Psoas muscle (tissue), 8 donors: Measurements from ENCODE around the gene PLXDC1. TPM values are rescaled to one million over a fixed set of nuclear protein-coding genes. Genes with fewer than 3 reads are reported as not detected.
A peak's percentile ranks its signal among the peaks of the same experiment; 100 is the strongest.

Experiments used
- ATAC-seq, 4 donors: fragments of 200-7000 bp; cut with Tn5 transposase; one replicate each; pipeline ENCODE4 v1.9.1; 2020; ENCODE audit warnings: moderate library complexity in 3 of 4, mild to moderate bottlenecking in 2 of 4
- DNase-seq, 2 donors: peaks; one replicate each; pipeline ENCODE4 v3.0.0-alpha.2; 2020
- H3K27ac ChIP-seq: fragments of 200-600 bp; one replicate; pipeline ENCODE4 v1.8.0; 2022
- H3K27me3 ChIP-seq, 3 donors: fragments of 200-600 bp in 1 of 3; one replicate each; pipeline versions ENCODE4 v1.6.1 to v1.8.0; 2013 to 2022; ENCODE audit warnings: low read length in 2 of 3, mild to moderate bottlenecking in 2 of 3, moderate library complexity in 1 of 3; ENCODE audit not compliant: insufficient read depth in 3 of 3
- H3K36me3 ChIP-seq, 2 donors: fragments of 200-600 bp in 1 of 2; one replicate each; pipeline versions ENCODE4 v1.6.1 to v1.8.0; 2013 to 2022; ENCODE audit warnings: low read depth in 1 of 2, mild to moderate bottlenecking in 1 of 2, moderate library complexity in 1 of 2; ENCODE audit not compliant: insufficient read depth in 1 of 2
- H3K4me1 ChIP-seq: fragments of 200-600 bp; one replicate; pipeline ENCODE4 v1.8.0; 2022
- H3K4me3 ChIP-seq: fragments of 200-600 bp; one replicate; pipeline ENCODE4 v1.8.0; 2022; ENCODE audit warnings: mild to moderate bottlenecking
- H3K9me3 ChIP-seq: fragments of 200-600 bp; one replicate; pipeline ENCODE4 v1.8.0; 2022
- CTCF ChIP-seq: fragments of 200-600 bp; IDR thresholded peaks from one replicate; pipeline ENCODE4 v1.8.0; 2022; ENCODE audit warnings: antibody characterized with exemption
- WGBS, 3 donors: extraction: QIAGEN DNeasy Blood & Tissue Kit; methylation state at CpG; one replicate each; pipeline versions ENCODE4 v1.1.6 to v1.1.7; 2013; 5-methylcytosine and 5-hydroxymethylcytosine counted together
- intact Hi-C, 2 donors: fragments of 100-400 bp; cut with DNase I; formaldehyde crosslinking; loops; one replicate each; pipeline versions ENCODE4 v1.11.0 to v1.14.2; 2022
- polyA plus RNA-seq, 3 donors: library from polyadenylated mRNA; stranded (reverse); fragments of 200-250 nt; gene quantifications; one replicate each; pipeline ENCODE4 v1.2.3, GENCODE V29; 2013
- total RNA-seq, 4 donors: library from RNA; stranded (reverse); fragmentation: NEBNext Ultra II Directional in 2 of 4; extraction: Animal tissue kit (Norgen Biotek cat#: 25700) in 2 of 4; gene quantifications; one replicate each; pipeline versions ENCODE4 v1.2.1 to v1.2.4, GENCODE V29; 2021 to 2023
- donor health status: healthy with polysubstance abuse.
- donor health status: DM: no; HTN: no; CAD: no; lungs with moderate emphysema.
- donor health status: Bipolar disorder and iron deficiency.
- donor health status: healthy.
- donor health status: DM: yes; HTN: yes; CAD: no.
- donor health status: DM: no; HTN: no; CAD: no.
- donor health status: DM: no; HTN: no; CAD: no.
- donor health status: DM: yes; HTN: yes; CAD: no.

Gene PLXDC1
- total and polyA plus RNA-seq, 7 donors: 2.3 to 9.2 (median 3.2) TPM

GRCh38 chr17:39195568-39196160 is 44.2 kb upstream of the PLXDC1 start:
- peak overlapping the region; percentile 97 for H3K27ac ChIP-seq
- WGBS, 3 donors: 22 to 54% (median 39%) methylated on average over 8 of the region's 8 CpGs
- TF ChIP-seq CTCF: no peak
- peak in 3 of 4 donors; percentile 3 to 13 (median 5) for ATAC-seq
- no peaks in the 10 kb centered on the region for H3K27me3 ChIP-seq
- peak in 1 of 2 donors; percentile 72 for DNase-seq
- no peaks in the 10 kb centered on the region for H3K9me3 ChIP-seq
- peaks cover 0 to 15% of the 10 kb centered on the region in 2 donors for H3K36me3 ChIP-seq
- intact Hi-C loops: no loop called here
- peak overlapping the region; percentile 90 for H3K4me3 ChIP-seq
- H3K4me1 ChIP-seq: peaks cover 32% of the 10 kb centered on the region

GRCh38 chr17:39194985-39195524 is 43.6 kb upstream of the PLXDC1 start:
- peak overlapping the region; percentile 90 for H3K4me3 ChIP-seq
- no peaks in the 10 kb centered on the region for H3K27me3 ChIP-seq
- WGBS, 3 donors: 57 to 74% (median 59%) methylated on average over 9 to 10 of the region's 10 CpGs
- no peak for TF ChIP-seq CTCF
- ATAC-seq: no peak
- intact Hi-C loops: no loop called here
- H3K4me1 ChIP-seq: peaks cover 32% of the 10 kb centered on the region
- no peak for DNase-seq
- no peaks in the 10 kb centered on the region for H3K9me3 ChIP-seq
- H3K36me3 ChIP-seq: peaks cover 0 to 20% of the 10 kb centered on the region in 2 donors
- peak overlapping the region; percentile 97 for H3K27ac ChIP-seq

- DNase-seq: peak; percentile 91 to 96
- peak overlapping the region; percentile 90 for H3K4me3 ChIP-seq
- TF ChIP-seq CTCF: peak; percentile 50
- intact Hi-C loops: no loop called here
- peak overlapping the region; percentile 97 for H3K27ac ChIP-seq
- H3K27me3 ChIP-seq: no peaks in the 10 kb centered on the region
- peak; percentile 62 to 71 (median 69) for ATAC-seq
- no peaks in the 10 kb centered on the region for H3K9me3 ChIP-seq
- WGBS, 3 donors: 34 to 36% (median 34%) methylated on average over 19 to 20 of the region's 20 CpGs
- H3K4me1 ChIP-seq: peaks cover 32% of the 10 kb centered on the region
- H3K36me3 ChIP-seq: peaks cover 0 to 24% of the 10 kb centered on the region in 2 donors
These were observed 42.9 kb upstream of the PLXDC1 start for GRCh38 chr17:39194089-39194984.

- 30 to 46% (median 36%) methylated on average over 9 to 10 of the region's 10 CpGs for WGBS, 3 donors
- Histone ChIP-seq H3K4me1 (peaks cover 36% of the 10 kb centered on the region), H3K4me3 (peak overlapping the region; percentile 90), H3K9me3 (no peaks in the 10 kb centered on the region), H3K27ac (peak overlapping the region; percentile 97), H3K27me3 (no peaks in the 10 kb centered on the region), H3K36me3 (peaks cover 0 to 34% of the 10 kb centered on the region in 2 donors)
- ATAC-seq (peak; percentile 61 to 69 (median 66)), DNase-seq (peak; percentile 72 to 91)
- no peak for TF ChIP-seq CTCF
- intact Hi-C loops: no loop called here
These were observed 41.9 kb upstream of the PLXDC1 start for GRCh38 chr17:39193346-39193745.
